ENCODE data around the gene FAM219B.

Gene FAM219B

GRCh38 chr15:74873036-74873755, 33.5 kb downstream of the FAM219B start, which contains the start of gene SCAMP2:
Gene SCAMP2, minus strand, starts transcription at chr15:74873365. Its CDS starts 110 bp downstream, at chr15:74873255.
- peak; percentile 83 to 88 for DNase-seq (ENCODE audit: low read depth in 2 of 2)

GRCh38 chr15:74872702-74873035, 34.0 kb downstream of the FAM219B start:
- DNase-seq (ENCODE audit: low read depth in 2 of 2) = no peak

GRCh38 chr15:74870436-74871215, 36.0 kb downstream of the FAM219B start:
- no peak for DNase-seq (ENCODE audit: low read depth in 2 of 2)

- no peak for DNase-seq (ENCODE audit: low read depth in 2 of 2)
These were observed 36.8 kb downstream of the FAM219B start for GRCh38 chr15:74869726-74870407.

GRCh38 chr15:74869372-74869725, 37.3 kb downstream of the FAM219B start:
- no peak for DNase-seq (ENCODE audit: low read depth in 2 of 2)

GRCh38 chr15:74868059-74868458, 38.6 kb downstream of the FAM219B start:
- no peak for DNase-seq (ENCODE audit: low read depth in 2 of 2)

GRCh38 chr15:74867466-74868038, 39.1 kb downstream of the FAM219B start:
- no peak for DNase-seq (ENCODE audit: low read depth in 2 of 2)

- DNase-seq (ENCODE audit: low read depth in 2 of 2) = no peak
These were observed 40.6 kb downstream of the FAM219B start for GRCh38 chr15:74866090-74866489.

GRCh38 chr15:74865316-74865715, 41.3 kb downstream of the FAM219B start:
- no peak for DNase-seq (ENCODE audit: low read depth in 2 of 2)

- no peak for DNase-seq (ENCODE audit: low read depth in 2 of 2)
These were observed 42.4 kb downstream of the FAM219B start for GRCh38 chr15:74864296-74864695.

GRCh38 chr15:74863239-74864056, 43.2 kb downstream of the FAM219B start:
- DNase-seq (ENCODE audit: low read depth in 2 of 2) = no peak

- DNase-seq (ENCODE audit: low read depth in 2 of 2) = no peak
These were observed 48.3 kb downstream of the FAM219B start for GRCh38 chr15:74858369-74858740.

GRCh38 chr15:74857671-74858368, 48.8 kb downstream of the FAM219B start:
- DNase-seq (ENCODE audit: low read depth in 2 of 2) = no peak

GRCh38 chr15:74857082-74857655, 49.5 kb downstream of the FAM219B start:
- no peak for DNase-seq (ENCODE audit: low read depth in 2 of 2)

- DNase-seq (ENCODE audit: low read depth in 2 of 2) = no peak
These were observed 50.1 kb downstream of the FAM219B start for GRCh38 chr15:74856537-74856936.

GRCh38 chr15:74855857-74856256, 50.8 kb downstream of the FAM219B start:
- no peak for DNase-seq (ENCODE audit: low read depth in 2 of 2)

GRCh38 chr15:74854453-74855022, 52.1 kb downstream of the FAM219B start:
- no peak for DNase-seq (ENCODE audit: low read depth in 2 of 2)

- no peak for DNase-seq (ENCODE audit: low read depth in 2 of 2)
These were observed 54.7 kb downstream of the FAM219B start for GRCh38 chr15:74851960-74852359.

- DNase-seq (ENCODE audit: low read depth in 2 of 2) = no peak
These were observed 56.3 kb downstream of the FAM219B start for GRCh38 chr15:74850393-74850792.
